AG10803 (cell line): ENCODE data around the gene BTBD9.

ENCODE experiments used
- DNase-seq: peaks from one replicate; pipeline ENCODE4 v3.0.0; 2010; ENCODE audit warnings: low read depth
- H3K4me3 ChIP-seq: 2 replicates; pipeline ENCODE4 v1.5.1; 2011; ENCODE audit warnings: mild to moderate bottlenecking, low read length, control low read depth
- TF ChIP-seq, protein P1 (sequence below): conservative IDR thresholded peaks from 2 replicates; pipeline ENCODE4 v1.5.1; 2011; ENCODE audit warnings: mild to moderate bottlenecking, low read length, control low read depth, inconsistent platforms

BTBD9 gene

GRCh38 chr6:38450717-38451116 is 189.0 kb downstream of the BTBD9 start:
- TF ChIP-seq, protein P1, sequence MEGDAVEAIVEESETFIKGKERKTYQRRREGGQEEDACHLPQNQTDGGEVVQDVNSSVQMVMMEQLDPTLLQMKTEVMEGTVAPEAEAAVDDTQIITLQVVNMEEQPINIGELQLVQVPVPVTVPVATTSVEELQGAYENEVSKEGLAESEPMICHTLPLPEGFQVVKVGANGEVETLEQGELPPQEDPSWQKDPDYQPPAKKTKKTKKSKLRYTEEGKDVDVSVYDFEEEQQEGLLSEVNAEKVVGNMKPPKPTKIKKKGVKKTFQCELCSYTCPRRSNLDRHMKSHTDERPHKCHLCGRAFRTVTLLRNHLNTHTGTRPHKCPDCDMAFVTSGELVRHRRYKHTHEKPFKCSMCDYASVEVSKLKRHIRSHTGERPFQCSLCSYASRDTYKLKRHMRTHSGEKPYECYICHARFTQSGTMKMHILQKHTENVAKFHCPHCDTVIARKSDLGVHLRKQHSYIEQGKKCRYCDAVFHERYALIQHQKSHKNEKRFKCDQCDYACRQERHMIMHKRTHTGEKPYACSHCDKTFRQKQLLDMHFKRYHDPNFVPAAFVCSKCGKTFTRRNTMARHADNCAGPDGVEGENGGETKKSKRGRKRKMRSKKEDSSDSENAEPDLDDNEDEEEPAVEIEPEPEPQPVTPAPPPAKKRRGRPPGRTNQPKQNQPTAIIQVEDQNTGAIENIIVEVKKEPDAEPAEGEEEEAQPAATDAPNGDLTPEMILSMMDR, result no peak
- no peak for DNase-seq
- H3K4me3 ChIP-seq, result no peak overlapping the region

GRCh38 chr6:38445925-38446324 is 193.8 kb downstream of the BTBD9 start:
- no peak for DNase-seq
- H3K4me3 ChIP-seq, result no peak overlapping the region

GRCh38 chr6:38445336-38445735 is 194.4 kb downstream of the BTBD9 start:
- no peak for DNase-seq
- TF ChIP-seq, protein P1, result no peak
- H3K4me3 ChIP-seq, result no peak overlapping the region

More at GRCh38 chr6:38445925-38446324, 193.8 kb downstream of the BTBD9 start:
- TF ChIP-seq, protein P1, result no peak

- DNase-seq, result peak; percentile 11
- TF ChIP-seq, protein P1, result no peak
- no peak overlapping the region for H3K4me3 ChIP-seq
Measured at GRCh38 chr6:38443352-38444144, 196.2 kb downstream of the BTBD9 start.

GRCh38 chr6:38438097-38438496 is 201.6 kb downstream of the BTBD9 start:
- H3K4me3 ChIP-seq, result no peak overlapping the region
- TF ChIP-seq, protein P1, result no peak
- no peak for DNase-seq

DNA sequence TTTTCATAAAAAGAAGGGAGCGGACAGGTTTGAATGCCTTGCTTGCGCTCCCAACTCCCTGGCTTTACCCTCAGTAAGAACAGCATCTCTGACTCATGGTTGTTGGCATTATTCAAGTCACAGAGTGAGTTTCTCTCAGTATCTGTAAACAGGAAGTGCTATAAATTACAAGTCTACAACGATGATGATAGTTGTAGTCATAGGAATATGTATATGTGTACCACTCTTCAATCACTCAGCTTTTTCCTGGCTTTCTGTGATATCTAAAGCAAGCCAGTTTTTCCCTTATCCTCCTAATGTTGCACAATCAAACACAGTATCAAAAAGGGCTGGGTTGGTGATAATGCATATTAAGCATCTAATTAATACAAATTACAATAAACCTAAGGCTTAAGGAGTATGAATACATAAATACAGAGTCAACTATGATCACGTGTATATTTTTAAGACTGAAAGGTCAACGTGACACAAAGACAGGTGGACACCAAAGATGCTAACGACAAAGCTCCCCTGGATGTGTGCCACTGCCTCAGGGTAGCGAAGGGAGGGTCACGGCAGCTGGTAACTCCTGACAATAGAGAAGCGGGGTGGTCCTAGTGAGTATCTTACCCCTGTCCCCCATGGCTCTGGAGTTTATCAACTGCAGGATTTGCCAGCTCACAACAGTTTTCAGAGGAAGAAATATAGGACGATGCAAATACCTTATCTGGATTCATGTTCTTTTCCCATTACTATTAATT is 202.8 kb downstream of the BTBD9 start:
- no peak overlapping the region for H3K4me3 ChIP-seq
- TF ChIP-seq, protein P1, result no peak
- DNase-seq, result peak; percentile 29
